NCI-H226 (cell line): Measurements from ENCODE around the gene MAPK6.
"Not testable (repeated sequence)": the region's sequence is repeated elsewhere in the genome, so short reads cannot be mapped to it uniquely, and the experiment has no call there.

ENCODE experiments used
- DNase-seq: peaks from one replicate; pipeline ENCODE4 v3.0.0-alpha.2; 2015

MAPK6 gene

GRCh38 chr15:52050416-52050815 lies 31.4 kb downstream of the MAPK6 start:
- peak; percentile 62 for DNase-seq

GRCh38 chr15:52052066-52052935 lies 33.3 kb downstream of the MAPK6 start:
- no peak for DNase-seq

GRCh38 chr15:52054381-52054780 lies 35.4 kb downstream of the MAPK6 start:
- DNase-seq: no peak

- DNase-seq: not testable (repeated sequence)
These were observed 35.8 kb downstream of the MAPK6 start for GRCh38 chr15:52054858-52055257.

- no peak for DNase-seq
These were observed 37.0 kb downstream of the MAPK6 start for GRCh38 chr15:52056001-52056400.

GRCh38 chr15:52056496-52056895 lies 37.5 kb downstream of the MAPK6 start:
- DNase-seq: no peak

- no peak for DNase-seq
These were observed 39.0 kb downstream of the MAPK6 start for GRCh38 chr15:52057996-52058395.

- no peak for DNase-seq
These were observed 41.5 kb downstream of the MAPK6 start for GRCh38 chr15:52060501-52060900.

- no peak for DNase-seq
These were observed 48.0 kb downstream of the MAPK6 start for GRCh38 chr15:52066842-52067544.

- DNase-seq: no peak
These were observed 48.5 kb downstream of the MAPK6 start for GRCh38 chr15:52067545-52067926.

- no peak for DNase-seq
These were observed 49.1 kb downstream of the MAPK6 start for GRCh38 chr15:52068004-52068615.

GRCh38 chr15:52069559-52069958 lies 50.5 kb downstream of the MAPK6 start:
- DNase-seq: no peak

- no peak for DNase-seq
These were observed 52.6 kb downstream of the MAPK6 start for GRCh38 chr15:52071570-52071969.

- DNase-seq: peak; percentile 89
These were observed 58.1 kb downstream of the MAPK6 start for GRCh38 chr15:52076889-52077781.

- peak; percentile 70 for DNase-seq
These were observed 59.3 kb downstream of the MAPK6 start for GRCh38 chr15:52078197-52078875.

GRCh38 chr15:52078876-52079700 lies 60.1 kb downstream of the MAPK6 start:
- peak; percentile 62 for DNase-seq

- peak; percentile 99 for DNase-seq
These were observed 61.0 kb downstream of the MAPK6 start for GRCh38 chr15:52080031-52080430.

- DNase-seq: no peak
These were observed 61.8 kb downstream of the MAPK6 start for GRCh38 chr15:52080706-52081392.

- no peak for DNase-seq
These were observed 63.4 kb downstream of the MAPK6 start for GRCh38 chr15:52082197-52083036.

- DNase-seq: not testable (repeated sequence)
These were observed 64.0 kb downstream of the MAPK6 start for GRCh38 chr15:52083037-52083359.
